GM18517 (cell line): ENCODE data around the gene PCDHGA12.
"Not testable (repeated sequence)": the region's sequence is repeated elsewhere in the genome, so short reads cannot be mapped to it uniquely, and the experiment has no call there.

Experiments
- ATAC-seq: cut with Tn5 transposase; IDR thresholded peaks from one replicate; pipeline ENCODE4 v1.9.1; 2021; ENCODE audit warnings: mild to moderate bottlenecking, moderate library complexity; ENCODE audit not compliant: unreplicated experiment

The PCDHGA12 gene

GRCh38 chr5:141407790-141408505 is 22.4 kb upstream of the PCDHGA12 start, which contains the start of gene PCDHGB6:
TSS of gene PCDHGB6 (plus strand) at chr5:141408021. CDS start at chr5:141408203, 182 bp downstream.
- ATAC-seq, result not testable (repeated sequence)

GRCh38 chr5:141409598-141410306 is 20.6 kb upstream of the PCDHGA12 start:
- no peak for ATAC-seq

GRCh38 chr5:141411575-141411974 is 18.7 kb upstream of the PCDHGA12 start:
- ATAC-seq, result no peak

GRCh38 chr5:141412854-141413539 is 17.3 kb upstream of the PCDHGA12 start, which contains the start of gene PCDHGA10:
TSS of gene PCDHGA10 (plus strand) at chr5:141412987. CDS start at chr5:141413176, 189 bp downstream.
- ATAC-seq, result peak; percentile 79

GRCh38 chr5:141413540-141414069 is 16.7 kb upstream of the PCDHGA12 start:
- ATAC-seq, result no peak

- not testable (repeated sequence) for ATAC-seq
Observed at GRCh38 chr5:141414548-141415274, 15.6 kb upstream of the PCDHGA12 start.

GRCh38 chr5:141415275-141415618 is 15.1 kb upstream of the PCDHGA12 start:
- not testable (repeated sequence) for ATAC-seq

GRCh38 chr5:141417494-141418172 is 12.7 kb upstream of the PCDHGA12 start, which contains the start of gene PCDHGB7:
TSS of gene PCDHGB7 (plus strand) at chr5:141417677. CDS start at chr5:141417860, 183 bp downstream.
- peak; percentile 76 for ATAC-seq

- no peak for ATAC-seq
Observed at GRCh38 chr5:141419074-141419880, 11.0 kb upstream of the PCDHGA12 start.

GRCh38 chr5:141420855-141421488 is 9.3 kb upstream of the PCDHGA12 start, which contains the start of gene PCDHGA11:
TSS of gene PCDHGA11 (plus strand) at chr5:141421051. CDS start at chr5:141421228, 177 bp downstream.
- ATAC-seq, result no peak

- ATAC-seq, result no peak
Observed at GRCh38 chr5:141421489-141421855, 8.8 kb upstream of the PCDHGA12 start.

- ATAC-seq, result no peak
Observed at GRCh38 chr5:141422742-141423291, 7.5 kb upstream of the PCDHGA12 start.

- ATAC-seq, result no peak
Observed at GRCh38 chr5:141427783-141428426, 2.4 kb upstream of the PCDHGA12 start.

GRCh38 chr5:141431286-141431685 is 979 bp downstream of the PCDHGA12 start:
- ATAC-seq, result no peak

- ATAC-seq, result not testable (repeated sequence)
Observed at GRCh38 chr5:141432308-141432707, 2.0 kb downstream of the PCDHGA12 start.

- ATAC-seq, result not testable (repeated sequence)
Observed at GRCh38 chr5:141432726-141433125, 2.4 kb downstream of the PCDHGA12 start.

GRCh38 chr5:141434006-141434405 is 3.7 kb downstream of the PCDHGA12 start:
- no peak for ATAC-seq

- no peak for ATAC-seq
Observed at GRCh38 chr5:141437221-141437620, 6.9 kb downstream of the PCDHGA12 start.
